HG02943 (cell line): ENCODE measurements around the gene TMEM232.
"Not testable (repeated sequence)": the region's sequence is repeated elsewhere in the genome, so short reads cannot be mapped to it uniquely, and the experiment has no call there.

Experiments used
- ATAC-seq: cut with Tn5 transposase; IDR thresholded peaks from one replicate; pipeline ENCODE4 v1.9.1; 2021; ENCODE audit warnings: mild to moderate bottlenecking, low read depth, moderate library complexity; ENCODE audit not compliant: unreplicated experiment

Gene TMEM232

GRCh38 chr5:110716247-110717245 is 9.9 kb downstream of the TMEM232 start:
- ATAC-seq = no peak

DNA sequence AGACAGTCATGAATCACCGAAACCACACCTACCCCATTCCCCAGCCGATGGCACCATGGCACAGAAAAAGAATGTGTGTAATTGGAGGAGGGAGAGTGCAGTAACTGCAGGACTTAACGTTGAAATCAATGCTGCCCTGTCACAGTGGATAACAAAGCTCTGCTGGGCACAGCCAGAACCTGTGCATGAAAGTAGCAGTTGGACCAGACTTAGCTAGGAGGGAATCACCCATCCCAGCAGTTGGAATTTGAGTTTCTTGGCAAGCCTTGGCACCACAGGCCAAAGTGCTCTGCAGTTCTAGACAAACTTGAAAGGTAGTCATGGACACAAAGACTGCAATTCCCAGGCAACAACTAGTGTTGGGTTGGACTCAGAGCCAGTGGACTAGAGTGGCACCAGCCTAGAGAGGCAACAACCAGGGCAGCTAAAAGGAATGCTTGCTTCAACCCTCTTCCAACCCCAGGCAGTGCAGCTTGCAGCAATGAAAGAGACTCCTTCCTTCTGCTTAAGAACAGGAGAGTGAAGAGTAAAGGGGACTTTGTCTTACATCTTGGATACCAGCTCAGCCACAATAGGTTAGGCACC is 19.1 kb downstream of the TMEM232 start:
- no peak for ATAC-seq

DNA sequence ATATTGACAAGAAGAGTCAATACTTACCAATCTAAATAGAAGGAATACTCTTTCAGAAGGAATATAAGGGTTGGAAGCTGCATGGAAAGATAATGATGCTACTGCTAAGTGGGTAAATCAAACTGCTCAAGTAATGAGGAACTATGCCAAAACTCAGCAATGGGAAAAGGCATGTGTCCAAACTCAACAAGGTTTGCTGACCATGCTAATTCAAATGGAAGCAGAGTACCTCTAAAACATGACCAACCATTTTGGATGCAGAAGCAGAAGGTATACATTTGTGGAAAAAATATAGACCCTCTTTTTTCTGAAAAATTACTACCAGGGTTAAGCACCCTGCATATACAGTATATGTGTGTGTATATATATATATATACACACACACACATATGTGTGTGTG is 21.1 kb downstream of the TMEM232 start:
- no peak for ATAC-seq

DNA sequence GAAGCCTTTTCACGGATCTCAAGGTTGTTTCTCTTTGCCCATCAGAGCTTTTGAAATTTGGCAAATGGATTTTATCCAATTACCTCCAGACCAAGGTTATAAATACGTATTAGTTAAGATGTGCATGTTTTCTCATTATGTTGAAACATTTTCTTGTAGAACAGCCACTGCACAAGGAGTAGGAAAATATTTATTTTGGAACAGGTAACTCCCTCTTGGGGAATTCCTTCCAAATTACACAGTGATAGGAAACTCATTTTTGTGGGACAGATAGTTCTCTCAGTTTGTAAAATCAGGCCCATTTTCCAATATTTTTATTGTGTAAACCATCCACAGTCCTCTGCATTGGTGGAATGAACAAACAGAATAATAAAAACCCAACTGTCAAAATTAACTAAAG is 23.0 kb downstream of the TMEM232 start:
- ATAC-seq = no peak

GRCh38 chr5:110702704-110703103 is 23.8 kb downstream of the TMEM232 start:
- no peak for ATAC-seq

DNA sequence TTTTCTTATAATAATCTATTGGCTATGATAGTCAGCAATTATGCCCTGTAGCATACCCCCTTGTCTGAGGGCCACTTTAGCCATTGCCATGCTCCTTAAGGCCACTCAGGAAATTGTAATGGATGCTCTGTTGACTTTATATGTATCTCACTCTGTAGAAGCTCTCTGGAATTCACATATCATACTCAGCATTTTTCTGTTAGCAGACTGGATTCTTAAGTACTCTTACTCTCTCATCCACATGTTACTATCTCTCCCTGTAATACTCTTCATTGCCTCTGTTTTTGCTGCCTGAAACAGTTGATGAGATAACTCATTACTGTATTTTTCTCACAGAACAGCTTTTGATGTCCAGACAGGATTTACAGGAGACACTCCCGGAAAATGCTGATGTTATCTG is 24.2 kb downstream of the TMEM232 start:
- no peak for ATAC-seq

DNA sequence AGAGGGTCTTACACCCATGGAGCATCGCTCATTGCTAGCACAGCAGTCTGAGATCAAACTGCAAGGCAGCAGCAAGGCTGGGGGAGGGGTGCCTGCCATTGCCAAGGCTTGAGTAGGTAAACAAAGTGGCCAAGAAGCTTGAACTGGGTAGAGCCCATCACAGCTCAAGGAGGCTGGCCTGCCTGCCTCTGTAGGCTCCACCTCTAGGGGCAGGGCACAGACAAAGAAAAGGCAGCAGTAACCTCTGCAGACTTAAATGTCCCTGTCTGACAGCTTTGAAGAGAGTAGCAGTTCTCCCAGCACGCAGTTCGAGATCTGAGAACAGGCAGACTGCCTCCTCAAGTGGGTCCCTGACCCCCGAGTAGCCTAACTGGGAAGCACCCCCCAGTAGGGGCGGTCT is 33.8 kb downstream of the TMEM232 start:
- not testable (repeated sequence) for ATAC-seq

DNA sequence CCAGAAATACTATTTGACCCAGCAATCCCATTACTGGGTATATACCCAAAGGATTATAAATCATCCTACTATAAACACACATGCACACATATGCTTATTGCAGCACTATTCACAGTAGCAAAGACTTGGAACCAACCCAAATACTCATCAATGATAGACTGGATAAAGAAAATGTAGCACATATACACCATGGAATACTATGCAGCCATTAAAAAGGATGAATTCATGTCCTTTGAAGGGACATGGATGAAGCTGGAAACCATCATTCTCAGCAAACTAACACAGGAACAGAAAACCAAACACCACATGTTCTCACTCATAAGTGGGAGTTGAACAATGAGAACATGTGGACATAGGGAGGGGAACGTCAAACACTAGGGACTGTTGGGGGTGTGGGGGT is 35.9 kb downstream of the TMEM232 start:
- not testable (repeated sequence) for ATAC-seq

- ATAC-seq = no peak
These were observed 39.0 kb downstream of the TMEM232 start for GRCh38 chr5:110687485-110687884.

DNA sequence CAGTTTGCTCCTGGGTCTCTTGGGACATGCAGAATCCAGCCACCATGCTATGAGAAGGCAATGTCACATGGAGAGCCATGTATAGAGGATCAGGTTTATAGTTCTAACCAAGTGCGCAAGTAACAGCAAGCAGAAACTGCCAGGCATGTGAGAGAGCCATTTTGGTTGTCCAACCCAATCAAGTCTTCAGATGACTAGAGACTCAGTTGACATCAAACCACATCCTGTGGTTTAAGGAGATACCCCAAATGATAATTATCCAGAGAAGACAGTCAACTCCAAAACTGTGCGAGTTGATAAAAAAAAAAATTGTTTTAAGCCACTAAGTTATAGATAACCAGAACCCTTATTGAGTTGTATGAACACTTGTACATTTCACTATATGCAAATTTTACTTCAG is 40.2 kb downstream of the TMEM232 start:
- no peak for ATAC-seq

DNA sequence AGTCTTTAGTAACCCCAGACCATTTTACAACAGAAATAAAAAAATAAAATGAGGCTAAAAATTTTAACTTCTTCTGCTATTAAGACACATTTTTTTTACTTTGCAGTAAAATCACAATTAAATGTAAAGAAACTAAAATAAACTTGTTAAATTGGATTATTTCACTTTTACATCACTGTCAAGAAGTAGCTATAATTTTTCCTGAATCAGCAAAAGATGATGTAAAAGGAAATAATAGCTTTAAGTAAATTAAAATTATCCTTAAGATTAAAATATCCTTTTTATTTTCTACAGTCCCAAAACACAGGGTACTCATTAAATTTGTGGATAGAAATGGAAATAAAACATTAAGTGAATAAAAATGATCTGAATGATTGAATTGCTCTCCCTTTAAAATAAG is 44.5 kb downstream of the TMEM232 start:
- no peak for ATAC-seq

DNA sequence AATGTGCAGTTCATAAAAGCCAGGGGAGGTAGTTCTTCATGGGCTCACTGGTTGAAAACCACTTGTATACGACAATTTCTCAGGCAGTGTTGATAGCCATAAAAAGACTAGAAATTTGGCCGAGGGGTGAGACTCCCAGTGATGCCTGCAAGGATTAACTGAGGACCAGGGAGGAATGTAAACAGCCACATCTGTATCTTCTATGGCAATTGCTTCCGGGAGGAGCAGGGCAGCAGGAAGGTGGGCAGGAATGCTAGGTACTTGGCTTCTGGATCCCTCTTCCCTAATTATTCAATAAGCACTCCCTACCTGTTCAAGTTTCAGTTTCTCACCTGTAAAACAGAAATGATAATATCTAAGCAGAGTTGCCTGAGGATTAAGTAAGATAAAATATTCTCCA is 45.4 kb downstream of the TMEM232 start:
- ATAC-seq = no peak

DNA sequence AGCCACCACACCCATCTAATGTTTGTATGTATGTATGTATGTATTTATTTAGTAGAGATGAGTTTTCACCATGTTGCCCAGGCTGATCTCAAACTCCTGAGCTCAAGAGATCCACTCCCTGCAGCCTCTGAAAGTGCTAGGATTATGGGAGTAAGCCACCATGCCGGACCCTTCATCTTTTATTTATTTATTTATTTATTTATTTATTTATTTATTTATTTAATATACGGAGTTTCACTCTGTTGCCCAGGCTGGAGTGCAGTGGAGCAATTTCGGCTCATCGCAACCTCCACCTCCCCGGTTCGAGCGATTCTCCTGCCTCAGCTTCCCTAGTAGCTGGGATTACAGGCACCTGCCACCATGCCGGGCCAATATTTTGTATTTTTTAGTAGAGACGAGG is 49.9 kb downstream of the TMEM232 start:
- not testable (repeated sequence) for ATAC-seq

- no peak for ATAC-seq
These were observed 61.2 kb downstream of the TMEM232 start for GRCh38 chr5:110665184-110665726.

DNA sequence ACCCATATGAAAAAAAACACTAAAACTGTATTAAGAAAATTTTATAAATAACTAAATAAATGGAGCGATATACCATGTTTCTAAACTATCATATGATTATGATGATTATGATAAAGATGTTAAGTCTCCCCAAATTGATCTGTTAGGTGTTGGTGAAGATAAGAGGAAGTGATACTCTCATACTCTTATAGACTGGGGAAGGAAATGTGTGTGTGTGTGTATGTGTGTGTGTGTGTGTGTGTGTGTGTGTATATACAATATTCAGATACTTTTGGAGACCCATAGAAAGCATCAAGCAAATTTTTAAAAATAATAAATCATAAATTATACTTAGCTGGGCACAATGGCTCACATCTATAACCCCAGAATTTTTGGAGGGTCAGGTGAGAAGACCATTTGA is 62.9 kb downstream of the TMEM232 start:
- peak; percentile 86 for ATAC-seq

DNA sequence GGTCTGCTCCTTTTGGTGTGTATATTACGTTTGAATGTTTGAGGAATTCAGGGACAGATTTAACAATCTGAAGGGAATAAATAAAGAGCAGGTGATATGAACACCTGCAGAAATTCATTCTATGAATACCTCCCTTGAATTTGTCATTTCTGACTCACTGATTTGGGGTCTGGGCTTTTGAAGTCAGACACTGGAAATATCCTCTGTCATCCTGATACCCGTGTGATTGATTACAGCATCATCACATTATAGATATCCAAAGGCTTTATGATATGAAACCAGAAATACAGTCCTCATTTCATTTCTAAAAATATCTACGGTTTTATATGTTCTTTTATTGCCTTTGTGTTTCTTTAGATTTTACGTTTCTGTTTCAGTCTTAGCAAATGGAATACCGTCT is 68.5 kb downstream of the TMEM232 start:
- ATAC-seq = no peak

- ATAC-seq = no peak
These were observed 73.1 kb downstream of the TMEM232 start for GRCh38 chr5:110653231-110653970.

DNA sequence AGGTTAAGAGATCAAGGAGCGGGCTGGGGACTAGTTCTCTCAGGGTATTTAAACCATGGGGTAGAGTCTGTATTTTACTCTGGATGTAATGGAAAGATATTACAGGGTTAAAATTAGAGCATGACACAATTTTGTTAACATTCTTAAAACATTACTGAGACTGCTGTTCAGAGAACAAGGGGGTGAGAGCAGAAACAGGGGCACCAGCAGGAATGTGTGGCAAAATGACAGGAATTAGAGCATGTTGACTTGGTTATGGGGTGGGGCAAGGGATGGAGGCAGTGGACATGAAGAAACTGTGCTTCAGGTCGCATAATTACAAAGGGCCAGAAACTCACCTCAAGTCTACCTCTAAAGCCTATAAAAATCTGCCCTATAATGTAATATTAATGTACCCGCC is 75.0 kb downstream of the TMEM232 start:
- ATAC-seq = no peak

GRCh38 chr5:110644357-110644756 is 82.1 kb downstream of the TMEM232 start:
- no peak for ATAC-seq

- no peak for ATAC-seq
These were observed 87.2 kb downstream of the TMEM232 start for GRCh38 chr5:110638970-110639902.
